GM12873 (cell line): ENCODE results near the gene SCARB1.

Experiments used
- CTCF ChIP-seq: IDR thresholded peaks from 2 replicates; pipeline ENCODE4 v1.5.1; 2012; ENCODE audit warnings: low read depth, mild to moderate bottlenecking, moderate library complexity, low read length, control low read depth; ENCODE audit not compliant: insufficient read depth; ENCODE audit errors: missing control alignments

SCARB1 gene

GRCh38 chr12:124848621-124849380, 14.9 kb downstream of the SCARB1 start:
- TF ChIP-seq CTCF, result no peak

- TF ChIP-seq CTCF, result no peak
These were observed 16.3 kb downstream of the SCARB1 start for GRCh38 chr12:124847113-124848074.

- TF ChIP-seq CTCF, result no peak
These were observed 19.0 kb downstream of the SCARB1 start for GRCh38 chr12:124844411-124845397.

GRCh38 chr12:124842800-124843510, 20.7 kb downstream of the SCARB1 start:
- TF ChIP-seq CTCF, result no peak

- TF ChIP-seq CTCF, result no peak
These were observed 21.5 kb downstream of the SCARB1 start for GRCh38 chr12:124842073-124842749.

GRCh38 chr12:124841558-124841945, 22.1 kb downstream of the SCARB1 start:
- TF ChIP-seq CTCF, result no peak
